Activated naive CD4-positive, alpha-beta T cell treated with anti-CD3 and anti-CD28 coated beads, Interleukin-2, amount 50 U/mL, for 16 hours (primary cell): ENCODE data around the gene SMU1.
"Not testable (repeated sequence)": the region's sequence is repeated elsewhere in the genome, so short reads cannot be mapped to it uniquely, and the experiment has no call there.

Experiments
- DNase-seq: peaks from one replicate; pipeline ENCODE4 v3.0.0-alpha.2; 2020

The SMU1 gene

DNA sequence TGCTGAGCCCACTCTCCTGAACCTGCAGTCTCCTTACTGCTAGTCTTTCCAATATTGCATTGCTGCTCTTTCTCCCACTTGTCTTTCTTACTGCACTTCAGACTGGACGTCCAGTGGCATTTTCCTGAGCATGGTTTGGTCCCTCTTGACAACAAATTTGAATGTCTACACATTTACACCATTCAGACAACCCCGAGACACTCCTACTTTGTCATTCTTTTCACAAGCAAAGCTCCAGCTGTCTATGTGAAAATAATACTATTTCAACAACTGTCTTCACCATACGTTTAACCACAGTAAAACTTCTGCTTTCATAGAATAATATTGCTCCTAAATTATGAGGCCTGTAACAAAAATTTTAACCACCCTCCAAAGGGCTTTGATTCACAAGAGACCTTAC lies 64.6 kb downstream of the SMU1 start:
- DNase-seq = no peak

DNA sequence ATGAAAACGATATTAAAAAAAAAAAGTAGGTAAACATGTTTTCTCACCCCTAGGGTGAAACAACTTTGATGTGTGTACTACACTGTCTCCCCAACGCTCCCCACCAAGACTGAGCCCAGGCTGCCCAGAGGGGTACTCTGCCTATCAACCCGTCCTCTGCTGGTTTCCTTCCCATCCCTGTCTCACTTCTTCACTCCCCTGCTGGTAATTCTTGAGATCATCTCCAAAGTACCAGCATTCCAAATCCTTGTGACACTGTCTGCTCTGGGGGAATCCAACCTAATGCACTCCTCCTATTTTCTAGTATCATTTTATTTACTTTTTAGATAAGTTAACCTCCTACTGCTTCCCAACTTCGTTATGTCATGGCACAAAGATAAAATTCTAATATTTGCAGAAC lies 68.7 kb downstream of the SMU1 start:
- DNase-seq = no peak

DNA sequence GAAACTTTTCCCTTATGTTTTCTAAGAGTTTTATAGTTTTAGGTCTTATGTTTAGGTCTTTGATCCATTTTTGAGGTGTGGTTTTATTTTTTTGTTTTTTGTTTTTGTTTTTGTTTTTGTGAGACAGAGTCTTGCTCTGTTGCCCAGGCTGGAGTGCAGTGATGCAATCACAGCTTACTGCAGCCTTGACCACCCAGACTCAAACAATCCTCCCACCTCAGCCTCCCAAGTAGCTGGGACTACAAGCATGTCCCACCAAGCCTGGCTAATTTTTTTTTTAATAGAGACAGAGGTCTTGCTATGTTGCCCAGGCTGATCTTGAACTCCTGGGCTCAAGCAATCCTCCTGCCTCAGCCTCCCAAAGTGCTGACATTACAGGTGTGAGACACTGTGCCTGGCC lies 71.1 kb downstream of the SMU1 start:
- not testable (repeated sequence) for DNase-seq

DNA sequence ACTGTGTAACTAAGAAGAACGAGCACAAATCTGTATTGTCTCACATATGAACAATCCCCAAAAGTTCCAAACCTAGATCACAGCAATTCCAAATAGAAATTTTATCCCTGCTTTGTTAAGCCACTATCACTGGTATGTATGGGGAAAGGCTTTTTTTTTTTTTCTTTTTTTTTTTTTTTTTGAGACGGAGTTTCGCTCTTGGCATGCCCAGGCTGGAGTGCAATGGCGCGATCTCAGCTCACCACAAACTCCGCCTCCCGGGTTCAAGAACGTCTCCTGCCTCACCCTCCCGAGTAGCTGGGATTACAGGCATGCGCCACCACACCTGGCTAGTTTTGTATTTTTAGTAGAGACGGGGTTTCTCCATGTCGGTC lies 75.8 kb downstream of the SMU1 start:
- DNase-seq = peak; percentile 27

DNA sequence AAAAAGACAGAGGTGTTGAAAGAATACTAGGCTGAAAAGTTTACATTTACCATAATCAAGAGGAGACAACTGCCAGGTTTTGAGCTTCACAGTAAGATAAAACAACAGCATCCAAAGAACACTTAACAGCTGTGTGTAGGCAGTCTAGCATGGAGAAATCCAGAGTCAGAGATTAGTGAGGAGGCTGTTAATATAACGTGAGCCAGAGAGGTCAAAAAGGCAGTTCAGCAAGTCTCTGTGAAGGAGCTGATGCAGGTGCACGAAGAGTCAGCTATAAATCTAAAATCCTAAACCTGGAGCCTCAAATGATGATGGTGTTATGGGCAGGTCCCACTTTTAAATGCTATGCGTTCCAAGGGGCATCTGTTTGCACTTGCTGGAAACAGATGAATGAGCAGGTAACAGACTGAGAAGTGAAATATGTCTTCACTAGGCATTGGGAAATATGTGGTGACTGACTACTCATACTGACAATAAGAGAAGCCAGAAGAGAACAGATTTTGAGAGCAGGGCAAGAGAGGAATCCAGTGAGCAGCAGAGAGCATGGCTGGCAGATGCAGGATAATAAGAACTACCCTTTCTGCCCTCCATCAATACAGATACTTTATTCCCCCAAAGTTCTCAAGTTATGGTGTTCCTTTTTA lies 83.8 kb downstream of the SMU1 start:
- DNase-seq = no peak

DNA sequence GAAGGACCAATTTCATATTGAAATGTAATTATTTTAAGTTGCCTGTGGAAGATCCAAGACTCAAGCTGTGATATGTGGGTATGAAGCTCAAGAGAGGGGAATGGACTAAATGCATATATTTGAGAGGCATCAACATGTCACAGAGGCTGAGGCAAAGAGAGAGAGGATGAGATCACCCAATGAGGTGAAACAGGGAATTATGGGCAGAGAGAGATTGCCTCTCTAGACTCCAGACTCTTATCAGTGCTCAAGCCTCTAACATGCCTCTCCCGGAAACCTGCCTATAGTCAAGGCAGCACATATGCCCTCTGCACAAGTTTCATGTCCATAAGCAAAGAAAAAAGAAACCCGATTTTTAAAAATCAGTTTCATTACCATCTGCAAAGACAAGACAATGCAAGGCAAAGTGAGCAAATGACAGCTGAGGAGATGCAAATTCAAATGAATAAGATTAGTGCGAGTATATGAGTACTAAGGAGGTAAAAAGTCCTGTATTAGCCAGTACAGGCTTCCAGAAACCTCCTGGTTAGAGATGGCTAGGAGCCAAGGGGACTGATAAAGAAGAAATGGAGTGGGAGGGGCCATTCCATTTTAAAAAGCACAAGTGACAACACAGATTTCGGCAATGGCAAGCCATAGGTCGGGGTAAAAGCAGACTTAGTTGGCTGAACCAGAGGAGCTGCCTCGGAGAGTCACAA lies 84.4 kb downstream of the SMU1 start:
- DNase-seq = no peak
